Activated naive CD4-positive, alpha-beta T cell treated with anti-CD3 and anti-CD28 coated beads, Interleukin-2, amount 50 U/mL, for 16 hours (primary cell): ENCODE results near the gene CEACAM6.

Source experiments
- DNase-seq: peaks from one replicate; pipeline ENCODE4 v3.0.0-alpha.2; 2020

CEACAM6 gene

GRCh38 chr19:41801031-41801430 lies 45.7 kb downstream of the CEACAM6 start:
- no peak for DNase-seq

GRCh38 chr19:41801792-41802211 lies 46.5 kb downstream of the CEACAM6 start:
- no peak for DNase-seq

DNA sequence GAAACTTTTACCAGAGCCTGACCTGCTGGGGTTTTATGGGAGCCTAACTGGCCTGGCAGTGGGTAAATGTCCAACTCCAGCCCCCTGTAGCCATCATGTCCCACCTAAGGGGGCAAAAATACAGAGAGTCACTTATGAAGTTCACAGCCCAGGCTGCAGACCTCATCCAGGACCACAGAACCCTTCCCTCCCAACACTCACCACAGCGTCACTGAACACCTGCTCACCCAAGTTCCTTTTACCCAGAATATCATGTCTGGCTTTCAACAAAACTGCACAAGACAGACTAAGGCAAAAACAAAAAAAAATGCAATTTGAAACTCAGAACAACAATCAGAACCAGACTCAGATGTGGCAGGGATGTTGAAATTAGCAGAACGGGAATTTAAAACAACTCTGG lies 47.4 kb downstream of the CEACAM6 start:
- DNase-seq = no peak

DNA sequence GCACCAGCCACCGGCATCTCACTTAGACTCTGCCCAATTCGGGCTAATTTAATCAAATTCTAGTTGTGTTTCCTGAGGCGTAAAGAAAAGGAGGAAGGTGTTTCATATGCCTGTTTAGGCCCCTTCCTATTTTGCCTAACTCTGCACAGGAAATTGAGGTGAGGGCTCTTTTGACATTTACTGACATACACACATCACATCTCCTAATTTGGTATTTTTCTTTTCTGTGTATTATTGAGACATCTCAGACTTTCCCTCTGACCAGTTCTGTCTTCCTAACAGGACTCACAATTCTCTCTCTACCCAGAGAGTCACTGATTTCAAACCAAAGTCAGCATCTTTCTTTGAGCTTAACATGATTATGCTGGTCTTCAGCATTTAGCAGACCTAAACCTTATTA lies 49.0 kb downstream of the CEACAM6 start:
- DNase-seq = no peak

- no peak for DNase-seq
These were observed 51.8 kb downstream of the CEACAM6 start for GRCh38 chr19:41807176-41807575.

GRCh38 chr19:41808663-41809566 lies 53.6 kb downstream of the CEACAM6 start:
- no peak for DNase-seq

DNA sequence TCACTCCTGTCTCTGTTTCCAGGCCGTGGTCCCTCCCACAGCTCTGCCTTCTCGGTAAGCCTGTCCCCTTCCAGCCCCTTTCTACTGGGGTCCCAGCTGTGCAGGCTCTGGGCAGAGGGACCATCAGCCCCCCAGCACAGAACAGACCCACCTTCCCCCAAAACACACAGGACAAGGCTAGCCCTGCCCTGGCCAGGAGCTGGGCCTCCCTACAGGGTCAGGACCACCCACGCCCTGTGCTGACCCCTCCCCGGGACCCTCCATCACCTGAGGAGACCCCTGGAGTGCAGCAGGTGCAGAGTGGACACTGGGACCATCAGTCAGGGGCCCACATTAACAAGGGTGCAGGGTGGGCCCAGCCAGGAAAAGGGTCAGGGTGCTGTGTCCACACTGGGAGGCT lies 55.0 kb downstream of the CEACAM6 start:
- DNase-seq = no peak

GRCh38 chr19:41811036-41811435 lies 55.7 kb downstream of the CEACAM6 start:
- no peak for DNase-seq

DNA sequence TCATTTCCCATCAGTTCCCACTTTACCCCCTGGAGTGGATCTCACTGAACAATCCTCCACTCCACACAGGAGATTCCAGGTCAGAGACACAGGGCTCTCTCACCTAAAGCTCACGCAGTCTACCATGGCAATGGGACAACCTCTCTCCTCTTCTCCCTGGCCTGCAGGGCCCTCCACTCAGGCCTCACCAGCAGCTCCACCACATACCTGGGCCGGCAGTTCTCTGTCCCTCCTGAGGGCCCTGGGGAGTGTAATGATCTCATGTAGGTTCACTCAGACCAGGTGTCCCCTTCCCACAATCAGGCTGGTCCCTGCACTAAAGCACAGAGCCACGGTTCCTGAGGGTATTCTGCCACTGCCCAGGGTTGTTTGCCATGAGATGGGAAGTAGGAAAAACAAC lies 56.7 kb downstream of the CEACAM6 start:
- no peak for DNase-seq

- DNase-seq = no peak
These were observed 58.6 kb downstream of the CEACAM6 start for GRCh38 chr19:41813911-41814310.

DNA sequence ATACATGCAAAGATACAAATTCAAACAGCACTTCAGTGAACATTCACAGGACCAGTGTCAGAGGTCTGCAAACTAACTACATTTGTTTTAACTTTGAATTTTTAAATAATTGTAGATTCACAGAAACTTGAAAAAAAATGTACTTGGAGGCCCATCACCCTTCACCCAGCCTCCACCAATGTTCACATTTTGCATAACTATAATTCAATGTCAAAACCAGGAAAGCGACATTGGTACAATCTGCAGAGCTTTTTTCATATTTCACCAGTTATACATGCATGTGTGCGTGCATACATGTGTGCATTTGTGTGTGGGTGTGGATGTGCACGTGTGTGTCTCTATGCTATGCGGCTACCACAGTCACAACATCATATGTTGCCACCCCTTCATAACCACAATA lies 60.0 kb downstream of the CEACAM6 start:
- DNase-seq = no peak

GRCh38 chr19:41816761-41817160 lies 61.4 kb downstream of the CEACAM6 start:
- DNase-seq = no peak

GRCh38 chr19:41821003-41821735 lies 65.8 kb downstream of the CEACAM6 start:
- peak; percentile 37 for DNase-seq
